GM12864 (cell line): ENCODE results near the gene RHOB.

Source experiments
- DNase-seq: peaks from one replicate; pipeline ENCODE4 v3.0.0-alpha.2; 2011; ENCODE audit warnings: low read depth
- H3K4me3 ChIP-seq: 2 replicates; pipeline ENCODE4 v1.5.1; 2011; ENCODE audit warnings: mild to moderate bottlenecking, low read depth, low read length, control low read depth
- CTCF ChIP-seq: IDR thresholded peaks from 2 replicates; pipeline ENCODE4 v1.5.1; 2011; ENCODE audit warnings: low read depth, mild to moderate bottlenecking, moderate library complexity, low read length, control low read depth, inconsistent platforms; ENCODE audit errors: missing control alignments

RHOB gene

GRCh38 chr2:20444101-20444992 lies 2.5 kb upstream of the RHOB start:
- DNase-seq, result no peak
- TF ChIP-seq CTCF, result no peak
- H3K4me3 ChIP-seq, result no peak overlapping the region

DNA sequence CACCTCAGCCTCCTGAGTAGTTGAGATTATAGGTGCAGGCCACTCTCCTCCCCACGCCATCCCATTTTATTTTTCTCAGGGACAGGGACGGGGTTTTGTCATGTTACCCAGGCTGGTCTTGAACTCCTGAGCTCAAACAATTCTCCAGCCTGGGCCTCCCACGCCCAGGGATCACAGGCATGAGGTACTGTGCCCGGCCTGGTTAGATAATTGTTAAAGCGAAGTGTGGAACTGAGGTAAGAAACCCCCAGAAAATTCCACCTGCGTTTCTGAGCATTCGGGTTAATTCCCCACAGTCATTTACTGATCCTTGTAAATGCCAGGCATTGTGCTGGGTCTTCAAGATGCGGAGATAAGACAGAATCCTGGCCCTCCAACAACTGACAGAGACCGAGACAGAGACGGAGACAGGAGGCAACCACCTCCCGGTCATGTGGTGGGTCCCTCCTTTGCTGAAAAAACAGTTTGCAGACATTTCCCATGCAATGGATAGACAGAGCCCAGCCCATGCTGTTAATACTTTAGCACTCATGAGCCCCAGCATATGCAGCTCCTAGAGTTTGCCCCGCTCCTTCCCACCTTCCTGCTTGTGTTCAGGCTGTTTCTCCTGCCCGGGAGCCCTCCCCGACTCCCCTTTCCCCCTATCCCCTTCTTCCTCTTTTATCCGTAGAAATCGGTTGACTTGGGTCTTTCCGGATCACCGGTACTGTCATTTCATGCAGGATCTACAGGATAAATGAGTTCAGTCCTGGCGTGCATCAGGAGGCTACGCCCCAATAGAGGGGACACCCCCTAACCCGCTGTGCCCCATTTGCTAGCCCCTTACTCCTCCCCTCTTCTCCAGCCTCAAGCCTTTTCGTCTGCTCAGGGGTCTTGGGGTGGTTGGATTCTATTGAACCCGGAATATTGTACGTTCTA lies 1.6 kb upstream of the RHOB start:
- DNase-seq, result no peak
- no peak overlapping the region for H3K4me3 ChIP-seq
- TF ChIP-seq CTCF, result no peak

DNA sequence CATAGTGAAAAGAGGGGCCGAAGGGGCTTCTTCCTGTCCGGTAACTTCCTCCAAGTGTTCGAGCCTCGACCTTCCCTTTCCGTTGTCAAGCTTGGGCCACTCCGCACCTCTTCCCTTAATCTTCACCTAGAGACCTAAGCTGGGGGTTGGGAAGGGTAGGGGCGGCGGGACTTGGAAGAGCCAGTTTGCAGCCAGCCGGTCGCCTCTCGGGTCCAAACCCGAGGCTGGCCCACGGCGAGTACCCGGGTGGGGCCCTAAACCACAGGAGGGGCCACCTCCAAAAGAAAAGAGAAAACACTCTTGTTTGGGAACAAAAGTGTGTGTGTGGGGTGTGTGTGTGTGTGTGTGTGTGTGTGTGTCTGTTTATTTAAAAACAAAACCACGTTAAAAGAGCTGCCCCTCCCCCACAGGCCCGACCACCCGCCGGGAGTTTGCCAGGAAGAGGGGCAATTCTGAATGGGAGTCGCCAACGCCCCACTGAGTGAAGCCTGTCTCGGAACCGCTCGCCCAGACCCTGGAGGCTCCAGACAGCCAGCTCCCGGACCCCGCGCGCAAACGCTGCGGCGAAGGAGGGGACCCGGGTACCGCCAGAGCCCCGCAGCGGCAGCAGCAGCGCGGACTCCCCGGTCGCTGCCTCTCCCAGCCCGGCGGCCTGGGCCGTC lies 488 bp upstream of the RHOB start:
- TF ChIP-seq CTCF, result no peak

DNA sequence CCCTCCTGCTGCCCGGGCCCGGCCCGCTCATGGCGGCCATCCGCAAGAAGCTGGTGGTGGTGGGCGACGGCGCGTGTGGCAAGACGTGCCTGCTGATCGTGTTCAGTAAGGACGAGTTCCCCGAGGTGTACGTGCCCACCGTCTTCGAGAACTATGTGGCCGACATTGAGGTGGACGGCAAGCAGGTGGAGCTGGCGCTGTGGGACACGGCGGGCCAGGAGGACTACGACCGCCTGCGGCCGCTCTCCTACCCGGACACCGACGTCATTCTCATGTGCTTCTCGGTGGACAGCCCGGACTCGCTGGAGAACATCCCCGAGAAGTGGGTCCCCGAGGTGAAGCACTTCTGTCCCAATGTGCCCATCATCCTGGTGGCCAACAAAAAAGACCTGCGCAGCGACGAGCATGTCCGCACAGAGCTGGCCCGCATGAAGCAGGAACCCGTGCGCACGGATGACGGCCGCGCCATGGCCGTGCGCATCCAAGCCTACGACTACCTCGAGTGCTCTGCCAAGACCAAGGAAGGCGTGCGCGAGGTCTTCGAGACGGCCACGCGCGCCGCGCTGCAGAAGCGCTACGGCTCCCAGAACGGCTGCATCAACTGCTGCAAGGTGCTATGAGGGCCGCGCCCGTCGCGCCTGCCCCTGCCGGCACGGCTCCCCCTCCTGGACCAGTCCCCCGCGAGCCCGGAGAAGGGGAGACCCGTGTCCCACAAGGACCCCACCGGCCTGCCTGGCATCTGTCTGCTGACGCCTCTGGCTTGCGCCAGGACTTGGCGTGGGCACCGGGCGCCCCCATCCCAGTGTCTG lies 767 bp downstream of the RHOB start:
- peak overlapping the region; percentile 77 for H3K4me3 ChIP-seq
- no peak for DNase-seq
- TF ChIP-seq CTCF, result no peak

More for the DNA sequence above, 488 bp upstream of the RHOB start:
- H3K4me3 ChIP-seq, result peak overlapping the region; percentile 77
- DNase-seq, result no peak

DNA sequence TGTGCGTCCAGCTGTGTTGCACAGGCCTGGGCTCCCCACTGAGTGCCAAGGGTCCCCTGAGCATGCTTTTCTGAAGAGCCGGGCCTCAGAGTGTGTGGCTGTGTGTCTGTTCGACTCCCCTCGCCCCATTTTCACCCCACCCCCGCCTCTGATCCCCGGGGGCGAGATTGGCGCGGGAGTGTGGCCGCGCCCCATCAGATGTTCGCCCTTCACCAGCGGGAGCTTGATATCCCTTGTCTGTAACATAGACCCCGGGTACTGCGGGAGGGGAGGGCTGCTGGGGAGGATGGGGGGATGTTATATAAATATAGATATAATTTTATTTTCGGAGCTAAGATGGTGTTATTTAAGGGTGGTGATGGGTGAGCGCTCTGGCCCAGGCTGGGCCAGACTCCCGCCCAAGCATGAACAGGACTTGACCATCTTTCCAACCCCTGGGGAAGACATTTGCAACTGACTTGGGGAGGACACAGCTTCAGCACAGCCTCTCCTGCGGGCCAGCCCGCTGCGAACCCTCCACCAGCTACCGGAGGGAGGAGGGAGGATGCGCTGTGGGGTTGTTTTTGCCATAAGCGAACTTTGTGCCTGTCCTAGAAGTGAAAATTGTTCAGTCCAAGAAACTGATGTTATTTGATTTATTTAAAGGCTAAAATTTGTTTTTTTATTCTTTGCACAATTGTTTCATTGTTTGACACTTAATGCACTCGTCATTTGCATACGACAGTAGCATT lies 1.5 kb downstream of the RHOB start:
- peak overlapping the region; percentile 77 for H3K4me3 ChIP-seq
- DNase-seq, result no peak
- no peak for TF ChIP-seq CTCF
